HEK293T (cell line): ENCODE results near the gene OSBPL8.

ENCODE experiments used
- BHLHE40 ChIP-seq: fragments of 450-650 bp; IDR thresholded peaks from 2 replicates; pipeline ENCODE4 v1.6.1; 2016; ENCODE audit warnings: mild to moderate bottlenecking, moderate library complexity, borderline replicate concordance
- ELF4 ChIP-seq: fragments of 450-650 bp; IDR thresholded peaks from 2 replicates; pipeline ENCODE4 v1.6.1; 2017; ENCODE audit warnings: antibody characterized with exemption
- FOXM1 ChIP-seq: fragments of 450-650 bp; IDR thresholded peaks from 2 replicates; pipeline ENCODE4 v1.6.1; 2017; ENCODE audit warnings: mild to moderate bottlenecking, borderline replicate concordance
- LEF1 ChIP-seq: fragments of 450-650 bp; IDR thresholded peaks from 2 replicates; pipeline ENCODE4 v1.6.1; 2017; ENCODE audit warnings: mild to moderate bottlenecking, borderline replicate concordance
- SP1 ChIP-seq: fragments of 450-650 bp; IDR thresholded peaks from 2 replicates; pipeline ENCODE4 v1.6.1; 2017
- SUZ12 ChIP-seq: fragments of 450-650 bp; IDR thresholded peaks from 2 replicates; pipeline ENCODE4 v1.6.1; 2016; ENCODE audit warnings: mild to moderate bottlenecking
- TF ChIP-seq, protein P1 (sequence below): fragments of 450-650 bp; IDR thresholded peaks from 2 replicates; pipeline ENCODE4 v1.6.1; 2016

DNA sequence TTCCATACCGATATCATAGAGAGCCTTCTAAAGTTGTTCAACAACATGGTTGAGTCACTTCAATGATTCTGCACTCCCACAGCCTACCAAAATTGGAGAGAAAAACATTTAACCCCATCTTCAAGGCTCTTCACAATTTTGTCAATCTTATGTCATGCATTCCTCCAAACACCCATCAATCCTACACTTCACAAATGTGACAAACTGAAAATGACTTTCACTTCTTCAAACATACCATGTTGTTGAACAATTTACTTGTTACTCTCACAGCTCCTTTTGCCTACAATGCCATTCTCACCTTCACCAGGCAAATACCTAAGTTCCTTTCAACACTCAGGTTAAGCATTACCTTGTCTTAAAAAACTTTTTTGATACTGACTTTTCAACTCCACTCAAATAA is 88.0 kb downstream of the OSBPL8 start:
- TF ChIP-seq, protein P1, sequence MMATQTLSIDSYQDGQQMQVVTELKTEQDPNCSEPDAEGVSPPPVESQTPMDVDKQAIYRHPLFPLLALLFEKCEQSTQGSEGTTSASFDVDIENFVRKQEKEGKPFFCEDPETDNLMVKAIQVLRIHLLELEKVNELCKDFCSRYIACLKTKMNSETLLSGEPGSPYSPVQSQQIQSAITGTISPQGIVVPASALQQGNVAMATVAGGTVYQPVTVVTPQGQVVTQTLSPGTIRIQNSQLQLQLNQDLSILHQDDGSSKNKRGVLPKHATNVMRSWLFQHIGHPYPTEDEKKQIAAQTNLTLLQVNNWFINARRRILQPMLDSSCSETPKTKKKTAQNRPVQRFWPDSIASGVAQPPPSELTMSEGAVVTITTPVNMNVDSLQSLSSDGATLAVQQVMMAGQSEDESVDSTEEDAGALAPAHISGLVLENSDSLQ = no peak
- TF ChIP-seq SP1 (no peak), ELF4 (no peak), FOXM1 (no peak), LEF1 (no peak), BHLHE40 (no peak), SUZ12 (no peak)
